ENCODE results near the gene TEKTIP1.

GRCh38 chr19:3530389-3530788, 8.6 kb upstream of the TEKTIP1 start:
- TF ChIP-seq CC2D1A (IDR thresholded peaks at IDR 0.05) (no peak), SNIP1 (IDR thresholded peaks at IDR 0.05; ENCODE audit: low read depth) (no peak), ARHGAP35 (IDR thresholded peaks at IDR 0.05; ENCODE audit: partially characterized antibody) (no peak), NRF1 (conservative IDR thresholded peaks at IDR 0.05 in 1 of 2, IDR thresholded peaks at IDR 0.05 in 1 of 2) (no peak), NCOA1 (IDR thresholded peaks at IDR 0.05; ENCODE audit: low read depth) (no peak), EZH2 (IDR thresholded peaks at IDR 0.05; ENCODE audit: borderline replicate concordance, low read depth, low read length) (no peak), POLR2AphosphoS5 (IDR thresholded peaks at IDR 0.05; ENCODE audit: control insufficient read depth, insufficient read depth, low read depth, low read length) (no peak), ZBTB1 (CRISPR knock-in tag; IDR thresholded peaks at IDR 0.05; ENCODE audit: borderline replicate concordance, low read depth) (no peak), ATF3 (IDR thresholded peaks at IDR 0.05) (no peak), ATF3 (CRISPR knock-in tag; conservative IDR thresholded peaks at IDR 0.05) (no peak), TARDBP (IDR thresholded peaks at IDR 0.05) (no peak), TAF1 (IDR thresholded peaks at IDR 0.05; ENCODE audit: control insufficient read depth, extremely low read depth, insufficient read depth, low read length, severe bottlenecking) (no peak), PHF20 (IDR thresholded peaks at IDR 0.05; ENCODE audit: partially characterized antibody) (no peak), NFYB (IDR thresholded peaks at IDR 0.05; ENCODE audit: extremely low read depth, insufficient read length) (no peak)

Data from K562 (cell line).